ENCODE measurements around the gene SUSD1. TPM values are rescaled to one million over a fixed set of nuclear protein-coding genes. Genes with fewer than 3 reads are reported as not detected.

SUSD1 gene
- total RNA-seq, 1 experiment from 2014 or later, result 8.1 TPM

- no peaks in the 10 kb centered on the region for H3K9me3 ChIP-seq (ENCODE audit: control insufficient read depth, low read depth, low read length)
- no peaks in the 10 kb centered on the region for H3K4me1 ChIP-seq (ENCODE audit: insufficient read depth, low read length)
- H4K8ac ChIP-seq (replicated peaks; ENCODE audit: insufficient read length, low read depth, low read length), result no peak overlapping the region
- no peak overlapping the region for H3T11ph ChIP-seq (ENCODE audit: low read length)
- no peaks in the 10 kb centered on the region for H3K23me2 ChIP-seq (ENCODE audit: insufficient read length, low read depth, low read length, poor library complexity, severe bottlenecking)
- no peak overlapping the region for H2BK20ac ChIP-seq (ENCODE audit: low read depth, low read length, poor library complexity, severe bottlenecking)
- H4K20me1 ChIP-seq (ENCODE audit: control insufficient read depth, insufficient read depth, insufficient read length), result no peaks in the 10 kb centered on the region
- no peak overlapping the region for H3K56ac ChIP-seq (ENCODE audit: insufficient read length, low read depth, low read length)
- no peak overlapping the region for H4K91ac ChIP-seq (ENCODE audit: insufficient read length, low read depth, low read length)
- H3K27me3 ChIP-seq (ENCODE audit: insufficient read depth, low read length), result no peaks in the 10 kb centered on the region
- H2BK15ac ChIP-seq (ENCODE audit: low read depth, low read length), result no peak overlapping the region
- no peak overlapping the region for H2AFZ ChIP-seq (ENCODE audit: low read length)
- Mint-ChIP-seq H3K9me3 (no peaks in the 10 kb centered on the region), H3K36me3 (ENCODE audit: insufficient read depth in 1 of 3, low read depth in 3 of 3) (peaks cover 0 to 5% (median 0%) of the 10 kb centered on the region in 3 experiments; a peak in 2 of 7 replicates), H3K4me1 (peaks cover 4 to 6% of the 10 kb centered on the region in 2 experiments; a peak in 3 of 4 replicates), H3K4me3 (no peak overlapping the region), H3K27me3 (ENCODE audit: low read depth) (no peaks in the 10 kb centered on the region), H3K27ac (peak overlapping the region in 2 of 3 experiments; percentile 12 to 21; a peak in 1 of 7 replicates)
- WGBS (ENCODE audit: extremely low coverage, insufficient read length, low lambda C conversion rate), result 100% methylated on average over 1 of the region's 10 CpGs
- no peak overlapping the region for H4K5ac ChIP-seq (ENCODE audit: insufficient read length, low read depth, low read length)
- H3K4ac ChIP-seq (ENCODE audit: low read depth, low read length), result no peak overlapping the region
- no peak overlapping the region for H2BK5ac ChIP-seq (ENCODE audit: insufficient read length, low read length)
- H3K27ac ChIP-seq (ENCODE audit: insufficient read length, low read depth, low read length), result no peak overlapping the region
- no peak for DNase-seq
- H3K4me2 ChIP-seq (ENCODE audit: insufficient read depth, insufficient read length, low read length), result no peak overlapping the region
- H3K9ac ChIP-seq (ENCODE audit: extremely low read depth, insufficient read length, low read length), result no peak overlapping the region
- no peak overlapping the region for H3K23ac ChIP-seq (ENCODE audit: insufficient read length, low read depth, low read length)
- no peak overlapping the region for H2AK5ac ChIP-seq (ENCODE audit: insufficient read length, low read length)
- no peak overlapping the region for H2BK120ac ChIP-seq (ENCODE audit: low read depth, low read length, poor library complexity, severe bottlenecking)
- H3K18ac ChIP-seq (ENCODE audit: insufficient read length, low read depth, low read length), result no peak overlapping the region
- no peak for TF ChIP-seq CTCF (conservative IDR thresholded peaks at IDR 0.05)
- no peaks in the 10 kb centered on the region for H3K79me2 ChIP-seq (ENCODE audit: insufficient read depth, low read length)
- H3K79me1 ChIP-seq (ENCODE audit: insufficient read depth, low read depth, low read length, poor library complexity, severe bottlenecking), result no peaks in the 10 kb centered on the region
- no peak overlapping the region for H3K14ac ChIP-seq (ENCODE audit: insufficient read depth, low read length)
- no peak overlapping the region for H2BK12ac ChIP-seq (ENCODE audit: insufficient read length, low read depth, low read length)
Measured at GRCh38 chr9:112149211-112149610, 25.9 kb downstream of the SUSD1 start.
